NCI-H187 (cell line): ENCODE results near the gene GK.
"Not testable (repeated sequence)": the region's sequence is repeated elsewhere in the genome, so short reads cannot be mapped to it uniquely, and the experiment has no call there.

ENCODE experiments used
- DNase-seq, 2 experiments: peaks; one replicate each; lab custom pipeline; 2025; lab: John Stamatoyannopoulos, UW

The GK gene

GRCh38 chrX:30653415-30654131 is at the start of gene GK:
Gene GK, plus strand, starts transcription at chrX:30653423. Its CDS starts 115 bp downstream, at chrX:30653538.
- no peak for DNase-seq

- no peak for DNase-seq
These were observed 46.1 kb upstream of the GK start for GRCh38 chrX:30607155-30607554.

- DNase-seq: no peak
These were observed 43.2 kb upstream of the GK start for GRCh38 chrX:30610026-30610425.

GRCh38 chrX:30612250-30612655 is 41.0 kb upstream of the GK start:
- DNase-seq: no peak

- DNase-seq: no peak
These were observed 39.5 kb upstream of the GK start for GRCh38 chrX:30613721-30614120.

GRCh38 chrX:30615229-30615628 is 38.0 kb upstream of the GK start:
- DNase-seq: no peak

GRCh38 chrX:30618160-30618765 is 35.0 kb upstream of the GK start:
- DNase-seq: no peak

GRCh38 chrX:30620125-30620524 is 33.1 kb upstream of the GK start:
- no peak for DNase-seq

- no peak for DNase-seq
These were observed 32.1 kb upstream of the GK start for GRCh38 chrX:30620980-30621618.

GRCh38 chrX:30622361-30622760 is 30.9 kb upstream of the GK start:
- no peak for DNase-seq

- DNase-seq: no peak
These were observed 26.8 kb upstream of the GK start for GRCh38 chrX:30626402-30626801.

- no peak for DNase-seq
These were observed 25.2 kb upstream of the GK start for GRCh38 chrX:30627818-30628652.

- DNase-seq: not testable (repeated sequence)
These were observed 19.2 kb upstream of the GK start for GRCh38 chrX:30634070-30634469.

GRCh38 chrX:30635630-30636029 is 17.6 kb upstream of the GK start:
- DNase-seq: no peak

- no peak for DNase-seq
These were observed 15.1 kb upstream of the GK start for GRCh38 chrX:30637874-30638815.

GRCh38 chrX:30639702-30640101 is 13.5 kb upstream of the GK start:
- DNase-seq: not testable (repeated sequence)

GRCh38 chrX:30642642-30643041 is 10.6 kb upstream of the GK start:
- DNase-seq: no peak

GRCh38 chrX:30643313-30643821 is 9.9 kb upstream of the GK start:
- no peak for DNase-seq

GRCh38 chrX:30649859-30650258 is 3.4 kb upstream of the GK start:
- no peak for DNase-seq

- DNase-seq: peak; percentile 72 to 86
These were observed 452 bp upstream of the GK start for GRCh38 chrX:30652527-30653414.
